ENCODE data around the gene PPP2CA.
"Not testable (repeated sequence)": the region's sequence is repeated elsewhere in the genome, so short reads cannot be mapped to it uniquely, and the experiment has no call there.

The PPP2CA gene

GRCh38 chr5:134211263-134212031, 14.4 kb downstream of the PPP2CA start:
- intact Hi-C loops (cut with DNase I); DNase-seq: not testable (repeated sequence)

- DNase-seq: no peak
- intact Hi-C loops (cut with DNase I): no loop called here
Measured at GRCh38 chr5:134209477-134210245, 16.2 kb downstream of the PPP2CA start.

GRCh38 chr5:134207696-134208095, 18.2 kb downstream of the PPP2CA start:
- intact Hi-C loops (cut with DNase I): no loop called here
- DNase-seq: no peak

GRCh38 chr5:134206627-134207160, 19.2 kb downstream of the PPP2CA start:
- DNase-seq: no peak
- intact Hi-C loops (cut with DNase I): no loop called here

GRCh38 chr5:134204575-134204974, 21.3 kb downstream of the PPP2CA start:
- no peak for DNase-seq
- intact Hi-C loops (cut with DNase I): no loop called here

- DNase-seq: no peak
- intact Hi-C loops (cut with DNase I): no loop called here
Measured at GRCh38 chr5:134203630-134204029, 22.2 kb downstream of the PPP2CA start.

GRCh38 chr5:134195666-134196065, 30.2 kb downstream of the PPP2CA start:
- DNase-seq: no peak
- intact Hi-C loops (cut with DNase I): no loop called here

- DNase-seq: no peak
- intact Hi-C loops (cut with DNase I): loop anchor here (10.0 kb wide), 1 partner anchor 386 kb away; no protein-coding TSS in a partner anchor
Measured at GRCh38 chr5:134189031-134189430, 36.8 kb downstream of the PPP2CA start.

GRCh38 chr5:134188092-134188491, 37.8 kb downstream of the PPP2CA start:
- no peak for DNase-seq
- intact Hi-C loops (cut with DNase I): loop anchor here (10.0 kb wide), 1 partner anchor 387 kb away; no protein-coding TSS in a partner anchor

- peak; percentile 37 to 89 (median 76) for DNase-seq
- intact Hi-C loops (cut with DNase I): loop anchor here (5.0 to 10.0 kb wide), 2 partner anchors 103 to 390 kb away; no protein-coding TSS in a partner anchor
Measured at GRCh38 chr5:134184155-134185135, 41.4 kb downstream of the PPP2CA start.

GRCh38 chr5:134183481-134183880, 42.4 kb downstream of the PPP2CA start:
- intact Hi-C loops (cut with DNase I): loop anchor here (5.0 to 10.0 kb wide), 2 partner anchors 104 to 391 kb away; no protein-coding TSS in a partner anchor
- DNase-seq: no peak

- intact Hi-C loops (cut with DNase I): loop anchor here (5.0 kb wide), 1 partner anchor 44 kb away; no protein-coding TSS in a partner anchor
Measured at GRCh38 chr5:134178096-134178419, 47.8 kb downstream of the PPP2CA start.

GRCh38 chr5:134177369-134178095, 48.3 kb downstream of the PPP2CA start:
- DNase-seq: peak in 1 of 42 donors; percentile 13
- intact Hi-C loops (cut with DNase I): loop anchor here (5.0 kb wide), 1 partner anchor 45 kb away; no protein-coding TSS in a partner anchor

More at GRCh38 chr5:134178096-134178419, 47.8 kb downstream of the PPP2CA start:
- no peak for DNase-seq

GRCh38 chr5:134176511-134177368, 49.1 kb downstream of the PPP2CA start, which contains the start of gene SKP1:
Gene SKP1, minus strand, starts transcription at chr5:134176950. Its CDS starts 2,928 bp downstream, at chr5:134174022.
- intact Hi-C loops (cut with DNase I): loop anchor here (5.0 kb wide), 1 partner anchor 46 kb away; no protein-coding TSS in a partner anchor
- peak; percentile 59 to 91 (median 84) for DNase-seq

GRCh38 chr5:134175921-134176510, 49.9 kb downstream of the PPP2CA start:
- peak in 15 of 42 donors; percentile 8 to 46 (median 20) for DNase-seq
- intact Hi-C loops (cut with DNase I): loop anchor here (5.0 kb wide), 1 partner anchor 46 kb away; no protein-coding TSS in a partner anchor
